Measurements from ENCODE around the gene GPC6.

Gene GPC6

DNA sequence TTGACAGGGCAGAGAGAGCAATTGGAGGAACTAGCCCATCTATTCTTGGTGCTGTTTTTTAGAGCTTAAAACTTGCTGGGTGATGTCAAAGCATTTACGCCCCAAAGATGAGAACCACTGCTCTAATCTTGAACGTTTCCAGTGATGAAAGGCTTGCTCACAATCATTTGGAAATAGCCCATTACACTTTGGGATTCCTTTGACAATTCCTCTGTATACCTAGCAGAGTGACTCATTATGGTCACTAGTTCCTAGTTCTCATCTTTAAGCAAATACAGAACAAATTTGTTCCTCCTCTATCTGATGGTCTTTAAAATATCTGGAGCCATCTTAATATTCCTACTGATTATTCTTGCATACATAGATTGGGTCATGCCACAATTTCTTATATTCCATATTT lies 112.3 kb downstream of the GPC6 start:
- Histone ChIP-seq H3K27me3 (ENCODE audit: insufficient read depth, poor library complexity, severe bottlenecking) (no peaks in the 10 kb centered on the region), H3K36me3 (ENCODE audit: low read depth) (no peaks in the 10 kb centered on the region), H3K4me1 (ENCODE audit: insufficient read depth, poor library complexity, severe bottlenecking) (no peaks in the 10 kb centered on the region), H3K4me3 (ENCODE audit: severe bottlenecking) (no peak overlapping the region), H3K27ac (ENCODE audit: poor library complexity, severe bottlenecking) (no peak overlapping the region), H3K9me3 (ENCODE audit: severe bottlenecking) (peaks cover 10% of the 10 kb centered on the region)
- no peak for DNase-seq (ENCODE audit: low spot score)
- no peak for ATAC-seq (ENCODE audit: low read depth)
- TF ChIP-seq, protein P1, sequence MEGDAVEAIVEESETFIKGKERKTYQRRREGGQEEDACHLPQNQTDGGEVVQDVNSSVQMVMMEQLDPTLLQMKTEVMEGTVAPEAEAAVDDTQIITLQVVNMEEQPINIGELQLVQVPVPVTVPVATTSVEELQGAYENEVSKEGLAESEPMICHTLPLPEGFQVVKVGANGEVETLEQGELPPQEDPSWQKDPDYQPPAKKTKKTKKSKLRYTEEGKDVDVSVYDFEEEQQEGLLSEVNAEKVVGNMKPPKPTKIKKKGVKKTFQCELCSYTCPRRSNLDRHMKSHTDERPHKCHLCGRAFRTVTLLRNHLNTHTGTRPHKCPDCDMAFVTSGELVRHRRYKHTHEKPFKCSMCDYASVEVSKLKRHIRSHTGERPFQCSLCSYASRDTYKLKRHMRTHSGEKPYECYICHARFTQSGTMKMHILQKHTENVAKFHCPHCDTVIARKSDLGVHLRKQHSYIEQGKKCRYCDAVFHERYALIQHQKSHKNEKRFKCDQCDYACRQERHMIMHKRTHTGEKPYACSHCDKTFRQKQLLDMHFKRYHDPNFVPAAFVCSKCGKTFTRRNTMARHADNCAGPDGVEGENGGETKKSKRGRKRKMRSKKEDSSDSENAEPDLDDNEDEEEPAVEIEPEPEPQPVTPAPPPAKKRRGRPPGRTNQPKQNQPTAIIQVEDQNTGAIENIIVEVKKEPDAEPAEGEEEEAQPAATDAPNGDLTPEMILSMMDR (IDR thresholded peaks at IDR 0.05; ENCODE audit: poor library complexity, severe bottlenecking) = no peak

DNA sequence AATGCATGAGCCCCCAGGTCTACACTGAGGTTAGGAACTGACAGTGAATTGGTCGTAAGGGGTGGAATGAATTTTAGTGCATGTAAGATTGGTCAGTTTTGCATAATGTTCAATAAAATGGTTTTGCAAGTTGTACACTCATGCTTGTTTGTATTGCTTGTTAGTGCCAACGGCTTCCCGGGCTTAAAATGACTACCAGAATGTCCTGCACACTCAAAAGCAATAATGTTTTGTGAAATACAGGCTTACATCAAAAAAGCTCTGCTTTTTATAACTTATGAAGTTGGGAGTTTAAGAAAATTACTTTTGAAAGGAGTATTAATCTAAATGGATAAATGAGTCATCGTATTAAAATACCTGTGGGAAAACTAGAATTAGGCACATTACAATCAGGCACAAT lies 112.9 kb downstream of the GPC6 start:
- Histone ChIP-seq H3K9me3 (ENCODE audit: severe bottlenecking) (peaks cover 10% of the 10 kb centered on the region), H3K4me3 (ENCODE audit: severe bottlenecking) (no peak overlapping the region), H3K27me3 (ENCODE audit: insufficient read depth, poor library complexity, severe bottlenecking) (no peaks in the 10 kb centered on the region), H3K27ac (ENCODE audit: poor library complexity, severe bottlenecking) (no peak overlapping the region), H3K4me1 (ENCODE audit: insufficient read depth, poor library complexity, severe bottlenecking) (no peaks in the 10 kb centered on the region), H3K36me3 (ENCODE audit: low read depth) (no peaks in the 10 kb centered on the region)
- TF ChIP-seq, protein P1 (IDR thresholded peaks at IDR 0.05; ENCODE audit: poor library complexity, severe bottlenecking) = no peak
- DNase-seq (ENCODE audit: low spot score) (no peak), ATAC-seq (ENCODE audit: low read depth) (no peak)

DNA sequence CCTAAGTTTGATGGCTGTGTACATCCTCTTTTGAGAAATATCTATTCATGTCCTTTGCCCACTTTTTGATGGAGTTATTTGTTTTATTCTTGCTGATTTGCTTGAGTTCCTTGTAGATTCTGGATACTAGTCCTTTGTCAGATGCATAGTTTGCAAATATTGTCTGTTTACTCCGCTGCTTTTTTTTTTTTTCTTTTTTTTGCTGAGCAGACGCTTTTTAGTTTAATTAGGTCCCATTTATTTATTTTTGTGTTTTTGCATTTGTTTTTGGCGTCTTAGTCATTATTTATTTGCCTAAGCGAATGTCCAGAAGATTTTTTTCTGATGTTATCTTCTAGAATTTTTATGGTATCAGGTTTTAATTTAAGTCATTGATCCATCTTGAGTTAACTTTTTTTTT lies 114.9 kb downstream of the GPC6 start:
- H3K36me3 ChIP-seq (ENCODE audit: low read depth) = no peaks in the 10 kb centered on the region
- TF ChIP-seq, protein P1 (IDR thresholded peaks at IDR 0.05; ENCODE audit: poor library complexity, severe bottlenecking) = no peak
- DNase-seq (ENCODE audit: low spot score) = no peak
- H3K27ac ChIP-seq (ENCODE audit: poor library complexity, severe bottlenecking) = no peak overlapping the region
- H3K9me3 ChIP-seq (ENCODE audit: severe bottlenecking) = peaks cover 10% of the 10 kb centered on the region
- no peaks in the 10 kb centered on the region for H3K4me1 ChIP-seq (ENCODE audit: insufficient read depth, poor library complexity, severe bottlenecking)
- no peak for ATAC-seq (ENCODE audit: low read depth)
- H3K27me3 ChIP-seq (ENCODE audit: insufficient read depth, poor library complexity, severe bottlenecking) = no peaks in the 10 kb centered on the region
- H3K4me3 ChIP-seq (ENCODE audit: severe bottlenecking) = no peak overlapping the region

DNA sequence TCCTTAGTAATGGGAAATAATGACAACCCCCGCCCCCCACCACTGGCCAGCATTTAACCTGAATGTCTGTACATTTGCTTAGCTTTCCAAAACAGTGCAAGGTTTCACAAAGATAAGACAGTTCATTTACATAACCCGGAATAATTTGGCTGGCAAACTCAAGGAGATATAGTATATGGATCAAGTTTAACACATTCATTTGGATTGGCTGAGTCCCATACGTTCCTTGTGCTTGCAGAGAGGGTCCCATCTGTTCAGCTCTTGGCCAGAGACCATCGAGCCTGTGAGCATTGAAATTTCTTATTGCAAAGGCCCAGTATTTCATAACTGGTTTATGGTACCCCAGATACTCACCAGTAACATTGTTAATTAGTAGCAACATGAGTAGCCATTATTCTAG lies 116.5 kb downstream of the GPC6 start:
- TF ChIP-seq, protein P1 (IDR thresholded peaks at IDR 0.05; ENCODE audit: poor library complexity, severe bottlenecking) = no peak
- Histone ChIP-seq H3K36me3 (ENCODE audit: low read depth) (no peaks in the 10 kb centered on the region), H3K4me3 (ENCODE audit: severe bottlenecking) (no peak overlapping the region), H3K9me3 (ENCODE audit: severe bottlenecking) (peaks cover 10% of the 10 kb centered on the region), H3K27ac (ENCODE audit: poor library complexity, severe bottlenecking) (no peak overlapping the region), H3K4me1 (ENCODE audit: insufficient read depth, poor library complexity, severe bottlenecking) (no peaks in the 10 kb centered on the region), H3K27me3 (ENCODE audit: insufficient read depth, poor library complexity, severe bottlenecking) (no peaks in the 10 kb centered on the region)
- DNase-seq (ENCODE audit: low spot score) (no peak), ATAC-seq (ENCODE audit: low read depth) (no peak)

DNA sequence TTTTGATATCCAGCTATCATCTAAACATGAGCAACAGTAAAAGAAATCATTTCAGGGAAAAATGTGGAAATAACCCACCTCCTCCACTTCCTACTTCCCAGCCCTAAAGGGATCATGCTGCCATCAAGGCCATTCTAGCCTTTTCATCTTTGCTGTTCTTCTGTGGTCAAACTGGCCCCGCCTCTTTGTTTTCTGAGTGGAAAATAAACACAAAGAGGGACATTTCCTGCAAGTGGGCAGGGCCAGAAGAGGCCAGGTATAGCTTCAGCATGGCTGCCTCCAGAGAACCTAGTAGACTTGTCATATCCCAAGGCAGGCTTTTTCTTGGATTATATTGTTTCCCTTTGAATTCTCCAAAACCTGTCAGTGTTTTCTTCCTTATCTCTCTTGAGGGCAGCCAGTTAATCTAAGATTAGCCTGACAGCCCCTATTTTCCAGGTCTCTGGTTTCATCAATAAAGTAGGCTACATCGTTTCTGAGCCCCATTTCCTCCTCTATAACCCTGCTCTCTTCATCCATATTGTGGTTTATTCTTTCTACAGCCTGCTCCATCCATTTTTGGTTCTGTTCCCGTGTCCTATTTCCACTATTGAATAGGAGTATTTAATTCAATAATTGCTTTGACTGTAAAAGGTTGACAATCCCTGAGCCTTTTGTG lies 117.6 kb downstream of the GPC6 start:
- Histone ChIP-seq H3K9me3 (ENCODE audit: severe bottlenecking) (peaks cover 10% of the 10 kb centered on the region), H3K4me3 (ENCODE audit: severe bottlenecking) (no peak overlapping the region), H3K27me3 (ENCODE audit: insufficient read depth, poor library complexity, severe bottlenecking) (no peaks in the 10 kb centered on the region), H3K36me3 (ENCODE audit: low read depth) (no peaks in the 10 kb centered on the region), H3K27ac (ENCODE audit: poor library complexity, severe bottlenecking) (no peak overlapping the region), H3K4me1 (ENCODE audit: insufficient read depth, poor library complexity, severe bottlenecking) (no peaks in the 10 kb centered on the region)
- DNase-seq (ENCODE audit: low spot score) (no peak), ATAC-seq (ENCODE audit: low read depth) (no peak)
- TF ChIP-seq, protein P1 (IDR thresholded peaks at IDR 0.05; ENCODE audit: poor library complexity, severe bottlenecking) = no peak
